Measurements from ENCODE around the gene TWSG1. TPM values are rescaled to one million over a fixed set of nuclear protein-coding genes. Genes with fewer than 3 reads are reported as not detected.
"Not testable (repeated sequence)": the region's sequence is repeated elsewhere in the genome, so short reads cannot be mapped to it uniquely, and the experiment has no call there.

The TWSG1 gene
- polyA plus RNA-seq, 1 donor: 80.8 TPM

DNA sequence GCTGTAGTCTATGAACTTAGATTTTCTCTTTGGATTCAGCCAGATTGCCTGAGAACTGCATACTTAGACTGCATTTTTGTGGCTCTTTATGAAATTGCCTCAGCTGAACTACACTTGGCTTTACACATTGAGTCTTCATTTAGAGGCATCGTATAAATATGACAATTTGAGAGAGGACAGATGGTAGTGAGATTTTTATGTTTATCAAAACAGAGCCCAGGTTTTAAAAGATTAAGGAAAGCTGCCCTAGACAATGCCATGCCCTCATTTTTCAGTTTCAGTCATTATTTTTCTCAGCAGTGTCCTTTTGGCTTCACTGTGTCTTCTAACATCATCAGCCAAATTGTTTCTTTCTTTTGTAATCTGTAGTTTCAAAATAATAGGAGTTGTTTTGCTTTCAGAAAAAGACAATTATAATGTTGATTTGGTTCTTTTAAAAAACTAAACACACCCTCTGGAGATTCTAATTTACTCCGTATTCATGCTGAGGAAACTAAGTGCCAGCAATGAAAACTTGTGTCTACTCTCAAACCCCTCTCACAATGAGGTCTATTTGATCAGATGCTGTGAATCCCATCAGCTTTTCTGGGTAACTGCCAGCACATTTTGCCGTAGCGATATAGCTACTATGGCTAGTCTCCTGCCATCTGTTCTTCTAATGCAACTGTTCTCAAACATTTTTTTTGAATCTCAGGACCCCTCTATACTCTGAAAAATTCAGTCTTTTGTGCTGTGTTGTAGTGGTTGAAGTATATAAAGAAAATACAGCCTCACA lies 46.2 kb downstream of the TWSG1 start:
- peak; percentile 37 for DNase-seq

DNA sequence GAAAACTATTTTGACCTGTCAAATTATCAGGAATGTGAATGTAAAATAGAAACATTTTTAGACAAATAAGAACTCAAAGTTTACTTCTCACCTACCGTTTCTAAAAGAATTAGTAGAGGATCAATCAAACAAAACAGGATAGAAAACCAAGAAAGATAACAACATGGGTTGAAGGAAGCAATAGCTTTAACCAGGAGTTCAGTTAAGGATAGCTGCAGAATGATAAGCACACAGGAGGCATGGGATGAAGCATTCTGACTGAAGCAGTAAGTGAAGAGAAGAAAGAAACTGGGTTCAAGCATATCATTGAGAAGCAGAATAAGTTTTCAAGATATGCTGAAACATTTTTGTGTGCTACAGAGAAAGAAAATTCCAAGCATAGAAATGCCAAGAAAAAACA lies 52.3 kb downstream of the TWSG1 start:
- no peak for DNase-seq

DNA sequence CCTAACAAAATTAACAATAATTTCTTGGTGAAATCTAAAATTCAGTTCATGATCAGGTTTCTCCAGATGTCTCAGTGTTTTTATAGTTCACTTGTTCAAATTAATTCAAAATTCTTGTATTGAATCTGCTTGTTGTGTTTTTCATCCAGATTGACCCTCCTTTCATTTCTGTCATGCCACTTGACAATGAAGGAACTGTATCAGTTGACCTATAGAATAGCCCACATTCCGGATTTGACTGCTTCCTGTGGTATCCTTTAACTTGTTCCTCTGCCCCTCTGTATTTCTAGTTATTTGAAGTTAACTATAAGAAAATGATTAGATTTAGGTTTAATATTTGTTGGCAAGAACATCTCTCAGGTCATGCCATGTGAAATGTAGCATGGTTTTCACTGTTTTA lies 53.3 kb downstream of the TWSG1 start:
- no peak for DNase-seq

DNA sequence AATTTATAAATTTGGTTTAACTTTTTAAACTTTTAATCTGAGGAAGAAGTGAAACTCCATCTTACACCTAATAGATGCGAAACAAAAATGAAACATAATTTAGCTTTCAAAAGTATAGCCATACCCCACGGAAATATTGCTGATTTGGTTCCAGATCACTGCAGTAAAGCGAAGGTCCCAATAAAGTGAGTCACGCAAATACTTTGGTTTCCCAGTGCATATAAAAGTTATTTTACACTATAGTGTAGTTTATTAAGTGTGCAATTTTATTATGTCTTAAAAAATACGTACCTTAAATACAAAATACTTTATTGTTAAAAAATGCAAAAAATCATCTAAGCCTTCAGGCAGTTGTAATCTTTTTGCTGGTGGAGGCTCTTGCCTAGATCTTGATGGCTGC lies 55.1 kb downstream of the TWSG1 start:
- no peak for DNase-seq

DNA sequence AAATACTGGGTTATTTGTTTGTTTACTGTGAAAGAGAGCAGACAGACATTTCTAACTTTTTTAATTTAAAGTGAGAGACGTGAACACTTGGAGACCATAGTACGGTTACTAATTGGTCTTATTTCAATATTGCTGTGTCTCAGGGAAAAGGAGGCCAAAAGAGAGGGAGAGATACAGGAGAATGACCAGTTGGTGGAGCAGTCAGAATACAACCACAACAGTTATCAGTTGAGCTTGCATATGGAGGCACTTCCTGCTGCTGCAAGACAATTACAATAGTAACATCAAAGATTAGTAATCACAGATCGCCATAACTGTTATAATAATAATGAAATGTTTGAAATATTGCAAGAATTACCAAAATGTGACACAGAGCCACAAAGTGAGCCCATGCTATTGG lies 58.2 kb downstream of the TWSG1 start:
- no peak for DNase-seq

DNA sequence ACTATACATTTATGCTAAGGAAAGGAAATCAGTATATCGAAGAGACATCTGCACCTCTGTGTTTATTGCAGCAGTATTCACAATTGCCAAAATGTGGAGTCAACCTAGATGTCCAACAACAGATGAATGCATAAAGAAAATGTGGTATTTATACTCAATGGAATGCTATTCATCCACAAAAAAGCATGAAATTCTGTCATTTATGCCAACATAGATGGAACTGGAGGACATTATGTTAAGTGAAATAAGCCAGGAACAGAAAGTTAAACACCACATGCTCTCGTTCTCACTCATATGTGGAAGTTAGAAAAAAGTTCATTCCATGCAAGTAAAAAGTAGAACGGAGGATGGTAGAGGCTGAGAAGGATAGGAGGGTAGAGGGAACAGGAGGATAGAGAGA lies 59.5 kb downstream of the TWSG1 start:
- no peak for DNase-seq

DNA sequence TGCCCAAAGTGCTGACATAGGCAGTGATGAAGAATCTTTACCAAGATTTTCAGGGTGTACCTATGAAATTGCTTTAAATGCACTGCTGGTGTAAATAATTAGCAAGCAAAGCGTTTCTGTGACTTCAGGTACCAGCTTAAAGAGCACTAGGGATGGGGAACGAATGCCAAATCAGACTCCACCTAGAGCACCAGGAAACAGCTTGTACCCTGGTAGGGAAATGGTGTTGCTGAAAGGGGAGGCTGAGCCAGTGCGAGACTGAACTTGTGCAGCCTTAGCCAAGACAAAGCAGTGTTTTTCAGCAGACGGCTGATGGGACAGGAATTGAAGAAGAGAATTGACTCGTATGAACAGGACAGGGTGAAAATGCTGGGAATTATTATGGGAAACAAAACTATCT lies 65.6 kb downstream of the TWSG1 start:
- no peak for DNase-seq

DNA sequence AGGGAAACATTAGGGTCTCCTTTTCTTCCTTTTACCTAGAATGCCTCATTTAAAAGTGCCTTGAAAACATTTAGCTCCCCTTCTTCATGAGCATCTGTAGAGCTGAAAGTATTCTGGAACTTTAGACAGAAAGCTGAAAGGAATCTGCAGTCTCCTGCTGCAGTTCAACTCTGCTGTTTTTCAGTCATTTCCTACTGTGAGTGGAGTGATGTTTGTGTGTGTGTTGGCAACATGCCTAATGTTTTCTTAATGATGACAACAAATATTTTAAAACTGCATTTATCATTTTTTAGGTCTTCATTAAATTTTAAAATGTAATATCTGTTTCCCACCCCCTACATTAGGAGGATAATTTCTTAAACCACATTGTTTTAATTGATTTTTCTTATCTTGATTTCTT lies 66.6 kb downstream of the TWSG1 start:
- DNase-seq: no peak

DNA sequence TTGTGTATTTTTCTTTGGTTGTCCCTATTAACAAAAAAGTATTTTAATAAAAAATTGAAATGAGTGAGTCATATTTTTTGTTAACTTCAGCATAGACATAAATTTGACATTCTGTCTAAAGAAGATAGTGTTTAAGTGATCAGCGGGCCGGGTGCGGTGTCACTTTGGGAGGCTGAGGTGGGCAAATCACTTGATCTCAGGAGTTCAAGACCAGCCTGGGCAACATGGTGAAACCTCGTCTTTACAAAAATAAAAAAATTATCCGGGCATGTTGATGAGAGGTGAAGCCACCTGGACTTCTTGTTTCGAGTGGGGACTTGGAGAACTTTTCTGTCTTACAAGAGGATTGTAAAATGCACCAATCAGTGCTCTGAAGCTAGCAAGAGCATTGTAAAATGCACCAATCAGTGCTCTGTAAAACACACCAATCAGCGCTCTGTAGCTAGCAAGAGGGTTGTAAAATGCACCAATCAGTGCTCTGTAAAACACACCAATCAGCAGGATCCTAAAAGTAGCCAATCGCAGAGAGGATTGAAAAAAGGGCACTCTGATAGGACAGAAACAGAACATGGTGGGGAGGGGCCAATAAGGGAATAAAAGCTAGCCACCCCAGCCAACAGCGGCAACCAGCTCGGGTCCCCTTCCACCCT lies 67.9 kb downstream of the TWSG1 start:
- DNase-seq: not testable (repeated sequence)

DNA sequence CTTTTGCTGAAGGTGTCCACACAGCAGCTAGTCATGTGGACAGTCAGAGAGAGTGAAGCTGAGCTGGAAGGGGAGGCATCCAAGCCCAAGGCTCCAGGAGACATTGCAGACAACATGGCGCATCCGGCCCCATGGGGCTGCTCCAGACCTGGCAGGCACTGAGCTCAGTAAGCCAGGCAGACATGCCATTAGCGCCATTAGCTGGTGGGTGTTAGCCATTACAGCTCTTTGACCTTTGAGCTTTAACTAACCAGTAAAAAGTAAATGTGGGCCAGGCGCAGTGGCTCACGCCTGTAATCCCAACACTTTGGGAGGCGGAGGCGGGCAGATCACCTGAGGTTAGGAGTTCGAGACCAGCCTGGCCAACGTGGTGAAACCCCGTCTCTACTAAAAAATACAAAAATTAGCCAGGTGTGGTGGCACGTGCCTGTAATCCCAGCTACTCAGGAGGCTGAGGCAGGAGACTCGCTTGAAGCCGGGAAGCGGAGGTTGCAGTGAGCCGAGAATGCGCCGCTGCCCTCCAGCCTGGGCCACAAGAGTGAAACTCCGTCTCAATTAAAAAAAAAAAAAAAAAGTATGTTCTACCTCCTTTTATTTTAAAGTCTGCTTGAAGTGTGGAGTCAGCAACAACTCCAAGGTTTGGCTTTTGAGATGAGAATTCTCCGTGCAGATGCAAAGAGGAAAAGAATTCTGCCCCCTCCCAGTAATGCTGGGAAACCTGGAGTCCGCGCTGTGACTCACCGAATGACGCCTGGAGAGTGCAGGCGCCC lies 69.4 kb downstream of the TWSG1 start:
- DNase-seq: no peak

DNA sequence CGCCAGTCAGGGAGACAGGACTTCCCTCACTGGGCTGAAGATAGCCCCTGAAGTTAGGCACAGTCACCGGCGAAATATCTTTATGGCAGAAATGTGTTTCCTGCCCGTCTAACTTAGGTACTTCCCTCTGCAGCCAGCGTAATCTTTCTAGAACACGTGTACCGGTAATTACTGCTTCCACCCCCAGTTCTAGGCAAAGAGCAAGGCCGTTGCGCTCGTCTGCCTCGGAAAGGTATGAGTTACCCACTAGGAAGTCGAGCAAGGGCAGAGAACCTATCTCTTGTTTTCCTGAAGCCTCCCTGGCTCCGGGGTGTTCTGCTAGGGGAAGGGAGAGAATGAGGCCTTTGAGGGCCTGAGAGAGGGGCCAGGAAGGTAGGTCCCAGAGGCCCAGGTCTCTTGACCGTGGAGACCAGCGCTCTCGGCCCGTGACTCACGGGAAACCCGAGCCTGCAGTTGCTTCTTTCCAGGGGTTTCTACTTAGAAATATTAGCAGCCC lies 70.0 kb downstream of the TWSG1 start:
- no peak for DNase-seq

DNA sequence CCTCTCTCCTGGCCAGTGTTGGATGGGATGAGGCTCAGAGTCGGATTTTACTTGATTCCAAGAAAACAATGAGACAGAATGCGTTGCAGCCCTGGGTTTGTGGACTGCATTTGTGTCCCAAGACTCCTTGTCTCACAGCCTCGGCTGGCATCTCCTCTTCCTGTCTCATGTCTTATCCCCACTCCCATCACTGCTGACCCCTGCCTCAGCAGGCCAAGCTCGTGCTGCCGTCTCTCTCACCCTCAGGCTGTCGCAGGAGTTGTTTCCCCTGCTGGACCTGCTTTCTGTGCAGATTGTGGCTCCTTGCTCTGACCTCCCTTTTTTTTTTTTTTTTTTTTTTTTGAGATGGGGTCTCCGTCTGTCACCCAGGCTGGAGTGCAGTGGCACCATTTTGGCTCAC lies 70.6 kb downstream of the TWSG1 start:
- no peak for DNase-seq

DNA sequence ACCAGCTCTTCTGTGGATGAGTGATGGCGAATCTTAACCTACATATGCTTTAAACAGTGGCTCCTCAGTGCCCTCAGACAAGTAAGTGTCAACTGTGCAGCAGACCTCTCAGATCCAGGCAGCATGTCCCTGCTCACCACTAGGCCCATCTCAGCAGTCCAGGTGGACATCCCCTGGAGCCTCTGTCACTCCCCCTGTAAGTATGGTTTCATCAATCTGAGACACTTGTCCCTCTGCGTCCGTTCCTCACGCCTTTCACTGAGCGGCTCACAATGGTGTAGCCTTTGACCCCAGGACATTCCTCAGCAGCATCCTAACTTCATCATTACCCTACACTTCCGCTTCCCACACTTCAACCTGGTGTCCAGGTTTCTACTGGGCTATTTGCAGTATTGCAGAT lies 71.4 kb downstream of the TWSG1 start:
- no peak for DNase-seq

DNA sequence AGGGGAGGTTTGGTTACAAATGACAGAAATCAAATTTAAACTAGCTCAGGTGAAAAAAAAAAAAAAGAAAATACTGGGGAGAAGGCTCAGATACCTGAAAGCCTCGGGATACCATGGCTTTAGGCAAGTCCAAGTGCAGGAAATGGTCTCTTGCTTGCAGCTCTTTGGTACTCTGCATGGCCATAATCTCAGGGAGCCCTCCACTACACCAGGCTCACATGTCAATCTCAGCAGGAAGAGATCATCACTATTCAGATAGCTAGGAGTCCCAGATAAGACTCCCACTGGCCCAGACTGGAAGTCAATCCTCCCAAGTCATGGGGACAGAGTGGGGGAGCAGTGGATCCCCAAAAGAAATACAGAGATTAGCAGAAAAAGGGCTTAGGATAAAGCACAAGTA lies 75.9 kb downstream of the TWSG1 start:
- no peak for DNase-seq

DNA sequence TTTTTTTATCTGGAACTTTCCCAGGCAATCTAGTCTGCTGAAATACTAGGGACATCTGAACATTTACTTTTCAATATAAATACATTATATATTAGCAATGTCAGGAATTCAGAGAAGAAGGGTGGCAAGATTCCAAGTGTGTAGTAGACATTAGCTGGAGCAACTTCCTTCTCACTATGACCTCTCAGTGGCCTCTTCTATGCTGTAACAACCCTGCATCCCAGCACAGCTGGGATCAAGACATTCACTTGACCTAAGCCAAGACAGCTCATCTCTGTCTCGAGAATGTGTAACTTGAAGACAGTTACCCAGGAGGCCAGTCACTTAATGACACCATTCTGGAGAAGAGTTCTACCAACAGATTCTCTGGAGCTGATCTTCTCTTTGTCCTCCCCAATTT lies 79.0 kb downstream of the TWSG1 start:
- no peak for DNase-seq

DNA sequence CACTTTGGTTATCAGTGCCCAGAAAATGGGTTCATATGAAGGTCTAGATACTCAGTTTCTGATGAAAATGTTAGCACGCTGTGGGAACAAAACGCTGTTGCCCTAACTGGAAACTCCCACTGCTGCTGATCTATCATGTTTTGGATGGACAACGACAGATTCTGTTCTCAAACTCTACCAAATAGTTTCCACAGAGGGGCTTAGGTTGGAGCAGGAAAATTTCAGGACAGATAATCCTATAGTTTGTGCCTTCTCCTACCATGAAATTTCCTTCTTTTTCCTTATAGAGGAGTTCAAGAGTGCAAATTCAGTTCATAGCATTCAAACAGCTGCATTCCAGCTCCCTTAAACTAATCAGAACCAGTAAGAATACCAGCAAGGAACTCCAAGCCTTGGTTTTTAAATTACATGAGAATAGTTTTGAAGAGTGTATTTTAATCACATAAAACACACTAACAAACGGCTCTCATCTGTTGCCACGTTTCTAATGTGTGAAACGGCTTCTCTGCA lies 82.0 kb downstream of the TWSG1 start:
- no peak for DNase-seq

DNA sequence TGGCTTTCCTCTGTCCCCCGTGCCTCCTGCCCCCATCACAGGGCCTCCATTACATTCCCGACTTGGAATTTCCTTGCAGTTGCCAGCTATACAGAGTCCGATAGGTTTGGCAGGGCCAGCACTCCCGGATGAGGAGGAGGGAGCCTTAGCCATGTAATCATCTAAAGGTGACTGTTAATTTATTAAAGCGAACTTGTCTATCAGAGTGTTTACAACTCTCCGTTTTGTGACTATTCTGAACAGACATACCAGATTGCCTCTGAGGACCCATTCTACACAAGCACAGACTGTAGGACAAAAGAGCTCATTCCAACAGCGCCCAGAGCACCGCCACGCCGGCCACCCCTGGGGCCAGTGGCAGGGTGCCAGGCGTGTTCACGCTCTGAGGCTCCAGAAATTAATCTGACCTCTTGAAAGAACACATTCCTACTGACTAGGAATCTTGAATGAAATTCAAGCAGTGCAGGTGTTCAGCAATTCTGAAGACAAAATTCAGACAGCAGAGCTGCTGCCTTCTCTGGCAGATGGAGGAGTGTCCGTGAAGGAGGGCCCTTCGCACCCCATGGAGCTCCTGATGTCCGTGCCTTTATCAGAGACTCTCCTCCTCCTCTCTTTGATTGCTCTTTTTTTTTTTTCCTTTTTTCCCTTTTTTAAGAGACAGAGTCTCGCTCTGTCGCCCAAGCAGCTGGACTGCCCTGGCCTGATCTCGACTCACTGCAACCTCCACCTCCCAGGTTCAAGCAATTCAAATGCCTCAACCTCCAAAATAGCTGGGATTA lies 82.7 kb downstream of the TWSG1 start:
- peak; percentile 69 for DNase-seq

DNA sequence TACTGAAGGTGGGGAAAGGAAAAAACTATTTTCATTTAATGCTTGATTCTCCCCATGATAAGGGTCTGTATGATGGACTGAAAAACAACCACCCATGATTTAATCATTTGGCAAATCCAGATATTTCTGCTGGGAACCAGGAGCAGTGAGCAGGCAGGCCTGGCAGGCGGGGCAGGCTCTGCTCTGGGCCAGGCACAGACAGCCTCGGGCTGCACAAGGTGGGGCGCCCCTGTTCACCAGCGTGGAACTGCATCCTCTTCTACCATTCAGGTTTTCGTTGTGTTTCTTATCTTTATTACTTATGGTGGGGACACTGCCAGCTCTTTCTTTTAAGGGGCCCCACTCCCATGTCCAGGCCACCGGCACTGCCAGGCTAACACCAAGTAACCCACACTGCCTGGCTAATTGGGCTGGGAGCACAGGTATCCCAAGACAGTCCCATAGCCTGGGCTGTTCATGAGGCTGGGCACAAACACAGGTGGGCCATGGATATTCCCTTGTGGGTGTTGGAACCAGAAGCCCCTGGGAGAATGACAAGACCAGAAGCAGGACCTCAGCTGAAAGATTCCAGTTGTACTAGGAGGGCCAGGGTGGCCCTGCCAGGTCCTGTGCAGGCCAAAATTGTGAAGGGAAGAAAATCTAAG lies 83.6 kb downstream of the TWSG1 start:
- no peak for DNase-seq

DNA sequence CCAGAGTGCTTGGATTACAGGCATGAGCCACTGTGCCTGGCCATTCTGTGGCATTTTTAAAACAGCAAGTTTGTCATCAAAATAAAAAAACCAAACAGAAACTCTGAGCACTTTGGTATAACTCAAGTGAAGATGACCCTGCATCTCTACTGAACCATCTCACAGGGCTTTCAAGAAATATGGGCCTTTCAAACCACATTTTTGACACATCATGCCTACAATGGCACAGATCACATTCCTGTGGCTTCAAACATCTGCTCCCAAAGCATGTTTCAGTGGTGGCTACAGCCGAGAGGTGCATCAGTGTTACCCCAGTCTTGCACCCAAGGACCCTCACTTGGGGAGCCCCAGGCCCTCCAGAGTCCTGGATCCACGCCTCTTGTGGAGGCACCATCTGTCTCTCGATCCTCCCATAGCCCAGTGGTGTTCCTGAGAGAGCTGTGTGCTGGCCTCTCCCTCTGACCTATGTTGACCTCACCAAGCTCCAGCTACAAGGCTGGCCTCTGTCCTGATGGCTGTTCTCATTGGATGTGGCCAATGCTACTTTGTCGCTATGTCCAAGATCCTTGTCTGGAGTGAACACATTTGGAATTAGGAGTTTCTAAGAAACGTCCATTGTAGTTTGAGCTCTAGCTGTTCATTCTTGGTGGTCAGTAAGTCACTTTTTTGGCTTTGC lies 85.5 kb downstream of the TWSG1 start:
- DNase-seq: no peak

DNA sequence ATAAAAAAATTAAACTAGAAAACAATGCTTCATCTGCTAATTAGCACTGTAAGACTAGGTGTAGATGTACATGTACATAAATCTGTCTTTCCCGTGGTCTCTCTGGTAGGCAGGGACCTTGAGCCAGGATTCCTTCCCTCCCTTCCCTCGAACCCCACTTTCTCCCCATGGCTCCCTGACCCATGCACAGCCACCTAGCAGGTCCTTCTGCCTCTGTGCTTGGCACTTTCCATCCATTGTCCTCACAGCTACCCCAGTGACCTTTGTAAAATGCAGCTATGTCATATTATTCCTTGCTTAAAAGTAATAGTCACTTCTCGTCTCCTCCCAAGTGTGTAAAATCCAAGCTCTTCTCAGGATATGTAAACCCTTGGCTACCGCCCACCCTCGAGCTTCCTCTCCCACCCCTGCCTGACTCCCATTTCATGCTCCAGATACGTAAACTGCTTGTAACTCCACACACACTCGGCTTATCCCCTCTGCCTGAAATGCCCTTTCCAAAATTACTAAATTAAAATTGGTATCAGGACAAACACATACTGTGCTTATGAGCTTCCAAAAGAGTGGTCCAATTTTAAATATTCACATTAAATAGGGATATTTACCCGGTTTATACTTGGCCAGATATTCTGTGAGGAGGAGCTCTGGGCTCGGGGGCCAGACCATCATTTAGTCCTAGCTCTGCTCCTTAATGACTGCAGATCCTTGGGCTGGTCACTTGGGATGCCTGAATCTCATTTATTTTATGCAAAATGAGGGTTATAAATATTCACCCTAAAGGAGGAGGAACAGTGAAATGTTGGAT lies 86.7 kb downstream of the TWSG1 start:
- no peak for DNase-seq
